Keratinocyte (primary cell): ENCODE results near the gene DCHS2. TPM values are rescaled to one million over a fixed set of nuclear protein-coding genes. Genes with fewer than 3 reads are reported as not detected.

Experiments used
- DNase-seq: peaks from one replicate; pipeline ENCODE4 v3.0.0-alpha.2; 2011; ENCODE audit warnings: low read depth, missing footprints, low spot score
- FAIRE-seq: peaks from 2 replicates; lab custom pipeline; 2011; peaks lifted over from hg19 to GRCh38; lab: Jason Lieb, UNC
- H2AFZ ChIP-seq: 2 replicates; pipeline ENCODE4 v1.6.0; 2012; ENCODE audit warnings: low read length, control low read depth, inconsistent platforms; ENCODE audit not compliant: control insufficient read depth
- H3K27ac ChIP-seq: 2 replicates; pipeline ENCODE4 v1.5.1; 2011; ENCODE audit warnings: low read length; ENCODE audit not compliant: control insufficient read depth, insufficient read depth
- H3K27me3 ChIP-seq: 3 replicates; pipeline ENCODE4 v1.6.0; 2011; ENCODE audit warnings: low read length; ENCODE audit not compliant: control insufficient read depth, insufficient read depth; ENCODE audit errors: extremely low read depth
- H3K36me3 ChIP-seq, 2 experiments: 2 replicates in 1 of 2; 3 replicates in 1 of 2; pipeline ENCODE4 v1.5.1; 2011; ENCODE audit warnings: low read length in 2 of 2, mild to moderate bottlenecking in 1 of 2; ENCODE audit not compliant: control insufficient read depth in 2 of 2, insufficient read depth in 2 of 2; ENCODE audit errors: extremely low read depth in 1 of 2
- H3K4me1 ChIP-seq: 3 replicates; pipeline ENCODE4 v1.5.1; 2011; ENCODE audit warnings: low read length; ENCODE audit not compliant: control insufficient read depth, insufficient read depth; ENCODE audit errors: extremely low read depth
- H3K4me2 ChIP-seq: 3 replicates; pipeline ENCODE4 v1.6.0; 2011; ENCODE audit warnings: low read depth, low read length; ENCODE audit not compliant: control insufficient read depth, insufficient read depth; ENCODE audit errors: extremely low read depth
- H3K4me3 ChIP-seq, 3 experiments: fragments of 200-600 bp in 1 of 3; sonication (generic) in 1 of 3; 2 replicates in 2 of 3; 3 replicates in 1 of 3; pipeline ENCODE4 v1.5.1; 2011 to 2016; ENCODE audit warnings: low read length in 3 of 3, mild to moderate bottlenecking in 3 of 3, control low read depth in 2 of 3, inconsistent platforms in 1 of 3, low read depth in 1 of 3, mixed read lengths in 1 of 3, mixed run types in 1 of 3, moderate library complexity in 1 of 3; ENCODE audit not compliant: control insufficient read depth in 2 of 3, insufficient read depth in 2 of 3; ENCODE audit errors: extremely low read depth in 1 of 3
- H3K79me2 ChIP-seq: 2 replicates; pipeline ENCODE4 v1.6.0; 2012; ENCODE audit warnings: low read length; ENCODE audit not compliant: control insufficient read depth, insufficient read depth
- H3K9ac ChIP-seq: 3 replicates; pipeline ENCODE4 v1.6.0; 2011; ENCODE audit warnings: low read length; ENCODE audit not compliant: control insufficient read depth, insufficient read depth; ENCODE audit errors: extremely low read depth
- H3K9me1 ChIP-seq: 3 replicates; pipeline ENCODE4 v1.6.0; 2011; ENCODE audit warnings: low read length; ENCODE audit not compliant: control insufficient read depth, insufficient read depth; ENCODE audit errors: extremely low read depth
- H3K9me3 ChIP-seq: 2 replicates; pipeline ENCODE4 v1.5.1; 2012; ENCODE audit warnings: low read depth, low read length; ENCODE audit not compliant: control insufficient read depth
- H4K20me1 ChIP-seq: 3 replicates; pipeline ENCODE4 v1.6.0; 2011; ENCODE audit warnings: low read length; ENCODE audit not compliant: control insufficient read depth, insufficient read depth; ENCODE audit errors: extremely low read depth
- CTCF ChIP-seq, 3 experiments: IDR thresholded peaks in 1 of 3; conservative IDR thresholded peaks in 1 of 3; optimal IDR thresholded peaks in 1 of 3; 2 replicates in 2 of 3; 3 replicates in 1 of 3; pipeline versions ENCODE3 to v1.5.1; 2011; ENCODE audit warnings: low read length in 3 of 3, mild to moderate bottlenecking in 3 of 3, moderate library complexity in 2 of 3, control low read depth in 1 of 3, inconsistent platforms in 1 of 3; ENCODE audit not compliant: insufficient read depth in 2 of 3; ENCODE audit errors: extremely low read depth in 1 of 3
- EZH2 ChIP-seq: IDR thresholded peaks from one replicate; pipeline ENCODE4 v1.6.1; 2012; ENCODE audit warnings: inconsistent platforms, mild to moderate bottlenecking, low read length, moderate library complexity
- dilution Hi-C: fragments of 300-500 bp; cut with MboI; formaldehyde crosslinking; loops from one replicate; pipeline ENCODE4 v1.7.0; 2020; ENCODE audit warnings: low sequenced_read_pairs; ENCODE audit not compliant: extremely low pct_ligation_motif_present
- polyA plus RNA-seq, 5 experiments: library from polyadenylated mRNA; depleted of rRNA in 3 of 5; stranded (reverse) in 3 of 5; stranded (forward) in 1 of 5; unstranded in 1 of 5; fragments of >200 nt; gene quantifications; 1 replicate in 1 of 5; 2 replicates in 3 of 5; 3 replicates in 1 of 5; pipeline versions ENCODE4 v1.2.1 to v1.2.3, GENCODE V29; 2011 to 2012; ENCODE audit warnings: missing spikeins in 2 of 5, low read depth in 1 of 5, low replicate concordance in 1 of 5

Gene DCHS2
- polyA plus RNA-seq, 1 donor (not counting 4 experiments of a cell fraction or from before 2014, with no cell fraction given), result 0.01 TPM

GRCh38 chr4:154186888-154187287, 304.7 kb downstream of the DCHS2 start:
- H3K4me1 ChIP-seq, result no peaks in the 10 kb centered on the region
- TF ChIP-seq CTCF (optimal IDR thresholded peaks at IDR 0.05 in 1 of 3, IDR thresholded peaks at IDR 0.05 in 1 of 3, conservative IDR thresholded peaks at IDR 0.05 in 1 of 3; ENCODE audit: extremely low read depth in 1 of 3, insufficient read depth in 2 of 3, low read length in 3 of 3) (no peak), EZH2 (no peak)
- H3K4me2 ChIP-seq, result no peak overlapping the region
- H2AFZ ChIP-seq, result no peak overlapping the region
- no peaks in the 10 kb centered on the region for H3K27me3 ChIP-seq
- H3K4me3 ChIP-seq, result no peak overlapping the region
- H3K9me3 ChIP-seq, result no peaks in the 10 kb centered on the region
- no peaks in the 10 kb centered on the region for H3K36me3 ChIP-seq
- H3K27ac ChIP-seq, result no peak overlapping the region
- dilution Hi-C loops, result no loop called here
- H3K9me1 ChIP-seq, result no peaks in the 10 kb centered on the region
- no peaks in the 10 kb centered on the region for H3K79me2 ChIP-seq
- no peak overlapping the region for H3K9ac ChIP-seq
- H4K20me1 ChIP-seq, result no peaks in the 10 kb centered on the region
- DNase-seq (no peak), FAIRE-seq (no peak)

- H3K36me3 ChIP-seq, result no peaks in the 10 kb centered on the region
- FAIRE-seq (no peak), DNase-seq (no peak)
- dilution Hi-C loops, result no loop called here
- H3K79me2 ChIP-seq, result no peaks in the 10 kb centered on the region
- TF ChIP-seq CTCF (optimal IDR thresholded peaks at IDR 0.05 in 1 of 3, IDR thresholded peaks at IDR 0.05 in 1 of 3, conservative IDR thresholded peaks at IDR 0.05 in 1 of 3; ENCODE audit: extremely low read depth in 1 of 3, insufficient read depth in 2 of 3, low read length in 3 of 3), result no peak
- H3K4me3 ChIP-seq, result no peak overlapping the region
- no peak overlapping the region for H3K27ac ChIP-seq
- H3K27me3 ChIP-seq, result no peaks in the 10 kb centered on the region
- H2AFZ ChIP-seq, result no peak overlapping the region
- H3K9me3 ChIP-seq, result no peaks in the 10 kb centered on the region
- H3K4me1 ChIP-seq, result no peaks in the 10 kb centered on the region
- no peak overlapping the region for H3K4me2 ChIP-seq
- no peaks in the 10 kb centered on the region for H3K9me1 ChIP-seq
- H3K9ac ChIP-seq, result no peak overlapping the region
- no peaks in the 10 kb centered on the region for H4K20me1 ChIP-seq
Measured at GRCh38 chr4:154186035-154186434, 305.6 kb downstream of the DCHS2 start.
